LHCN-M2 (cell line): ENCODE data around the gene PTPN2. TPM values are rescaled to one million over a fixed set of nuclear protein-coding genes. Genes with fewer than 3 reads are reported as not detected.
"Not testable (repeated sequence)": the region's sequence is repeated elsewhere in the genome, so short reads cannot be mapped to it uniquely, and the experiment has no call there.

Experiments
- DNase-seq: peaks from one replicate; pipeline ENCODE4 v3.0.0-alpha.2; 2012; ENCODE audit warnings: low read depth
- total RNA-seq: library from RNA; depleted of rRNA; stranded (reverse); fragments of >200 nt; gene quantifications from 2 replicates; pipeline ENCODE4 v1.2.3, GENCODE V29; 2014

Gene PTPN2
- total RNA-seq, 1 experiment from 2014 or later, result 40.2 TPM

GRCh38 chr18:12774982-12775381, 109.1 kb downstream of the PTPN2 start:
- no peak for DNase-seq

- no peak for DNase-seq
Measured at GRCh38 chr18:12773369-12773768, 110.7 kb downstream of the PTPN2 start.

GRCh38 chr18:12772111-12772510, 111.9 kb downstream of the PTPN2 start:
- no peak for DNase-seq

GRCh38 chr18:12770469-12771219, 113.4 kb downstream of the PTPN2 start:
- no peak for DNase-seq

GRCh38 chr18:12769644-12770440, 114.2 kb downstream of the PTPN2 start:
- DNase-seq, result peak; percentile 58

- DNase-seq, result no peak
Measured at GRCh38 chr18:12769136-12769535, 114.9 kb downstream of the PTPN2 start.

GRCh38 chr18:12768625-12769024, 115.4 kb downstream of the PTPN2 start:
- DNase-seq, result peak; percentile 84

GRCh38 chr18:12767580-12768155, 116.4 kb downstream of the PTPN2 start:
- no peak for DNase-seq

- DNase-seq, result no peak
Measured at GRCh38 chr18:12766986-12767433, 117.0 kb downstream of the PTPN2 start.

- DNase-seq, result no peak
Measured at GRCh38 chr18:12765586-12765985, 118.5 kb downstream of the PTPN2 start.

GRCh38 chr18:12765126-12765525, 118.9 kb downstream of the PTPN2 start:
- DNase-seq, result no peak

GRCh38 chr18:12758566-12758965, 125.5 kb downstream of the PTPN2 start:
- not testable (repeated sequence) for DNase-seq

- DNase-seq, result not testable (repeated sequence)
Measured at GRCh38 chr18:12756619-12757239, 127.3 kb downstream of the PTPN2 start.

GRCh38 chr18:12755606-12756005, 128.4 kb downstream of the PTPN2 start:
- not testable (repeated sequence) for DNase-seq

- no peak for DNase-seq
Measured at GRCh38 chr18:12754511-12754910, 129.5 kb downstream of the PTPN2 start.

- DNase-seq, result no peak
Measured at GRCh38 chr18:12751891-12752290, 132.1 kb downstream of the PTPN2 start.

- no peak for DNase-seq
Measured at GRCh38 chr18:12751503-12751884, 132.5 kb downstream of the PTPN2 start.

- no peak for DNase-seq
Measured at GRCh38 chr18:12750715-12751502, 133.1 kb downstream of the PTPN2 start.

- peak; percentile 93 for DNase-seq
Measured at GRCh38 chr18:12750076-12750714, 133.8 kb downstream of the PTPN2 start.

GRCh38 chr18:12749121-12749520, 134.9 kb downstream of the PTPN2 start:
- no peak for DNase-seq

- DNase-seq, result peak; percentile 40
Measured at GRCh38 chr18:12748671-12749070, 135.4 kb downstream of the PTPN2 start.
